HG02884 (cell line): ENCODE measurements around the gene SNRPA1.

Experiments used
- ATAC-seq: cut with Tn5 transposase; IDR thresholded peaks from one replicate; pipeline ENCODE4 v1.9.1; 2021; ENCODE audit warnings: mild to moderate bottlenecking, moderate library complexity; ENCODE audit not compliant: unreplicated experiment

The SNRPA1 gene

GRCh38 chr15:101320501-101321052 is 25.5 kb upstream of the SNRPA1 start:
- peak; percentile 60 for ATAC-seq

GRCh38 chr15:101318839-101319238 is 23.8 kb upstream of the SNRPA1 start:
- no peak for ATAC-seq

- ATAC-seq, result no peak
These were observed 23.2 kb upstream of the SNRPA1 start for GRCh38 chr15:101318147-101318819.

GRCh38 chr15:101317336-101317872 is 22.4 kb upstream of the SNRPA1 start:
- no peak for ATAC-seq

GRCh38 chr15:101316529-101316928 is 21.5 kb upstream of the SNRPA1 start:
- ATAC-seq, result no peak

- no peak for ATAC-seq
These were observed 20.7 kb upstream of the SNRPA1 start for GRCh38 chr15:101315736-101316135.

GRCh38 chr15:101314336-101315125 is 19.5 kb upstream of the SNRPA1 start:
- no peak for ATAC-seq

- no peak for ATAC-seq
These were observed 18.2 kb upstream of the SNRPA1 start for GRCh38 chr15:101313041-101313761.

GRCh38 chr15:101310508-101310907 is 15.5 kb upstream of the SNRPA1 start:
- no peak for ATAC-seq

GRCh38 chr15:101310161-101310480 is 15.1 kb upstream of the SNRPA1 start:
- no peak for ATAC-seq

- ATAC-seq, result no peak
These were observed 14.6 kb upstream of the SNRPA1 start for GRCh38 chr15:101309436-101310160.

- no peak for ATAC-seq
These were observed 13.8 kb upstream of the SNRPA1 start for GRCh38 chr15:101308604-101309435.

- no peak for ATAC-seq
These were observed 13.0 kb upstream of the SNRPA1 start for GRCh38 chr15:101307897-101308603.

- ATAC-seq, result no peak
These were observed 12.2 kb upstream of the SNRPA1 start for GRCh38 chr15:101307048-101307896.

GRCh38 chr15:101306341-101307047 is 11.4 kb upstream of the SNRPA1 start:
- no peak for ATAC-seq

GRCh38 chr15:101305820-101306255 is 10.8 kb upstream of the SNRPA1 start:
- ATAC-seq, result no peak

- no peak for ATAC-seq
These were observed 8.4 kb upstream of the SNRPA1 start for GRCh38 chr15:101303408-101303807.
